HG02571 (cell line): ENCODE measurements around the gene RPL41.
A peak's percentile ranks its signal among the peaks of the same experiment; 100 is the strongest.
"Not testable (repeated sequence)": the region's sequence is repeated elsewhere in the genome, so short reads cannot be mapped to it uniquely, and the experiment has no call there.

Experiments
- ATAC-seq: cut with Tn5 transposase; IDR thresholded peaks from one replicate; pipeline ENCODE4 v1.9.1; 2021; ENCODE audit warnings: mild to moderate bottlenecking, moderate library complexity; ENCODE audit not compliant: unreplicated experiment

Gene RPL41

GRCh38 chr12:56153678-56154065 is 37.2 kb downstream of the RPL41 start:
- ATAC-seq, result no peak

- ATAC-seq, result no peak
Measured at GRCh38 chr12:56154246-56154771, 37.9 kb downstream of the RPL41 start.

GRCh38 chr12:56154818-56155217 is 38.4 kb downstream of the RPL41 start:
- no peak for ATAC-seq

- no peak for ATAC-seq
Measured at GRCh38 chr12:56155256-56155845, 38.9 kb downstream of the RPL41 start.

- not testable (repeated sequence) for ATAC-seq
Measured at GRCh38 chr12:56156464-56157200, 40.2 kb downstream of the RPL41 start.

- ATAC-seq, result peak; percentile 15
Measured at GRCh38 chr12:56157201-56158028, 41.0 kb downstream of the RPL41 start.

- ATAC-seq, result peak; percentile 87
Measured at GRCh38 chr12:56158029-56158925, 41.8 kb downstream of the RPL41 start, which contains the start of gene MYL6. Gene MYL6, plus strand, starts transcription at chr12:56158359. Its CDS starts 43 bp downstream, at chr12:56158402.

- ATAC-seq, result no peak
Measured at GRCh38 chr12:56158926-56159461, 42.6 kb downstream of the RPL41 start.

- no peak for ATAC-seq
Measured at GRCh38 chr12:56159482-56160192, 43.2 kb downstream of the RPL41 start.

GRCh38 chr12:56160193-56160763 is 43.8 kb downstream of the RPL41 start:
- no peak for ATAC-seq

GRCh38 chr12:56160894-56161689 is 44.7 kb downstream of the RPL41 start:
- ATAC-seq, result no peak

GRCh38 chr12:56161690-56162351 is 45.4 kb downstream of the RPL41 start:
- no peak for ATAC-seq

GRCh38 chr12:56162468-56163290 is 46.2 kb downstream of the RPL41 start:
- ATAC-seq, result no peak

GRCh38 chr12:56163533-56164344 is 47.3 kb downstream of the RPL41 start:
- ATAC-seq, result no peak

- no peak for ATAC-seq
Measured at GRCh38 chr12:56164345-56164729, 47.9 kb downstream of the RPL41 start.

GRCh38 chr12:56165369-56165768 is 48.9 kb downstream of the RPL41 start:
- no peak for ATAC-seq
